Activated CD4-positive, alpha-beta T cell treated with anti-CD3 and anti-CD28 coated beads, Interleukin-2, amount 10 ng/mL, durations not matched to agents 24 days and 14 days (primary cell): Measurements from ENCODE around the gene CDT1. TPM values are rescaled to one million over a fixed set of nuclear protein-coding genes. Genes with fewer than 3 reads are reported as not detected.
"Not testable (repeated sequence)": the region's sequence is repeated elsewhere in the genome, so short reads cannot be mapped to it uniquely, and the experiment has no call there.

Source experiments
- DNase-seq: peaks from one replicate; pipeline ENCODE4 v3.0.0; 2022
- H3K27ac Mint-ChIP-seq: one replicate; pipeline ENCODE4 v1.8.0; 2022; ENCODE audit warnings: mild to moderate bottlenecking, mixed read lengths
- H3K27me3 Mint-ChIP-seq: one replicate; pipeline ENCODE4 v1.8.0; 2022; ENCODE audit warnings: mixed read lengths
- H3K36me3 Mint-ChIP-seq: one replicate; pipeline ENCODE4 v1.8.0; 2022; ENCODE audit warnings: low read depth, mild to moderate bottlenecking, mixed read lengths
- H3K4me1 Mint-ChIP-seq: one replicate; pipeline ENCODE4 v1.8.0; 2021; ENCODE audit warnings: mixed read lengths
- H3K4me3 Mint-ChIP-seq: one replicate; pipeline ENCODE4 v1.8.0; 2022; ENCODE audit warnings: mild to moderate bottlenecking, moderate library complexity, mixed read lengths
- H3K9me3 Mint-ChIP-seq: one replicate; pipeline ENCODE4 v1.8.0; 2021; ENCODE audit warnings: mixed read lengths
- intact Hi-C: fragments of 100-400 bp; cut with micrococcal nuclease; formaldehyde crosslinking; loops from one replicate; pipeline ENCODE4 v1.15.1; 2023
- total RNA-seq: library from RNA; stranded (reverse); gene quantifications from 2 replicates; pipeline ENCODE4 v1.2.3, GENCODE V29; 2022

CDT1 gene
- total RNA-seq, 1 donor from 2014 or later, result 93.2 TPM

DNA sequence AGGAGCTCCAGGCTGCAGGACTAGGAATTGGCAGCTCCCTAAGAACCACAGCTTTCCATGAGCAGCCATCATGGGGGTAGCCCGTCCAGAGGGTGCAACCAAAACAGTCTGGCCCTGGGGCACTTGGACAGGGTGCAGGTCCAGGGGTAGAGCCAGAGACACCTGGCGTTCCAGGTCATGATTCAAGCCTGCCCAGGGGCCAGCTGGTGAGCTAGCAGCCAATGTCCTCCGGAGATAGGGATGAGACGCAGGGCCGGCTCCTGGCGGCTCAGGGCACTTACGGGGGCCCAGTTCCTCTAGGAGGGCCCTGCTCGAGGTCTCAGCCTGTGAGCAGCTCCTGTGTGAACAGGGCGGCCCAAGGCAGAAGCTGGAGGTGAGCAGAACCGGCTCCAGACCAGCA is 40.6 kb upstream of the CDT1 start:
- intact Hi-C loops, result no loop called here
- H3K9me3 Mint-ChIP-seq, result no peaks in the 10 kb centered on the region
- peaks cover 19% of the 10 kb centered on the region for H3K4me1 Mint-ChIP-seq
- H3K4me3 Mint-ChIP-seq, result no peak overlapping the region
- H3K36me3 Mint-ChIP-seq, result peaks cover 6% of the 10 kb centered on the region
- H3K27ac Mint-ChIP-seq, result no peak overlapping the region
- no peak for DNase-seq
- no peaks in the 10 kb centered on the region for H3K27me3 Mint-ChIP-seq

DNA sequence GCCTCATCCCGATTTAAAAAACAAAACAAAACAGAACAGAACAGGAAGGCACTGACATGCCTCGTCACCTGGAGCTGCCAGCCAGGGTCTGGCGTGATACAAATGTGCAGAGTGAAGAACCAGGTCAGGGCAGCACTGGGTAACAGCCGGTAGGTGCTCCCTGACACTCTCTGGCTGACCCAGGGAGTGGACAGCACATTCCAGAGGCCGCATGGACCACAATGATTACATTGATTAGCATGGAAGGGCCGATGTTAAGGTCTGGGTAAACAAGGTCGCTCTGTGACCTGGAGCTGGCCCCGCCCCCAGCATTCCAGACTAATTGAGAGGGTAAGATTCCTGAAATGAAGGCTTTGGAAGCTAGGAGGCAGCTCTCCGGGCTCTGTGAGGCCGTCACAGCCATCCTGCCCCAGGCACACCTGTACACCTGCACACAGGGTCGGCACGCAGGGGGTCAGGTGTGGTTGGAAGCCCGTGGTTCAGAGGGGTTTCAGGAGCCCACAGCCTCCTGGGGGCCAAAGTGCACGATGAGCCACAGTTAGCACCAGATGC is 40.0 kb upstream of the CDT1 start:
- no peak overlapping the region for H3K4me3 Mint-ChIP-seq
- H3K27ac Mint-ChIP-seq, result no peak overlapping the region
- H3K27me3 Mint-ChIP-seq, result no peaks in the 10 kb centered on the region
- H3K36me3 Mint-ChIP-seq, result peaks cover 6% of the 10 kb centered on the region
- intact Hi-C loops, result no loop called here
- H3K9me3 Mint-ChIP-seq, result no peaks in the 10 kb centered on the region
- no peak for DNase-seq
- H3K4me1 Mint-ChIP-seq, result peaks cover 15% of the 10 kb centered on the region

- intact Hi-C loops, result no loop called here
- no peak overlapping the region for H3K27ac Mint-ChIP-seq
- H3K27me3 Mint-ChIP-seq, result no peaks in the 10 kb centered on the region
- H3K4me3 Mint-ChIP-seq, result no peak overlapping the region
- peaks cover 13% of the 10 kb centered on the region for H3K4me1 Mint-ChIP-seq
- H3K9me3 Mint-ChIP-seq, result no peaks in the 10 kb centered on the region
- no peak for DNase-seq
- peaks cover 6% of the 10 kb centered on the region for H3K36me3 Mint-ChIP-seq
These were observed 39.5 kb upstream of the CDT1 start for GRCh38 chr16:88764080-88764479.

DNA sequence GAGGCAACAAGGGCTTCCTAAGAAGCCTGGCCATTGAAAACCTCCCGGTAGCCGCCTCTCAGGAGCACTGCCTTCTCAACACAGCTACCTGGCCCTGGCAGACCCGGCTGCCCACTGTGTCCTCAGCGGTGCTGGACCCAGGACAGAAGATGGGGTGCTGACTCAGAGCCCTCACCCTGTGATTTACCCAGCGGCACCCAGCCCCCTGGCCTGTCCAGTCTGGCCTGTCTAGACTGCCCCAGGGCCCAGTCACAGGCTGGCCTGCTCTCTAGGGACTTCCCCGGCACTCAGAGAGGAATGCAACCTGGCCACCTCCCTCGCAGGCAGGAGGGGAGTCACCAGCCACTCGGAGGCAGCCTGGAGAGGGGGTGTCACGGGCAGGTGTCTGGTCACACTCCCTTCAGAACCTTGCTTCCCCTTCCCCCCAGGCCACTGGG is 38.7 kb upstream of the CDT1 start:
- DNase-seq, result no peak
- H3K27me3 Mint-ChIP-seq, result no peaks in the 10 kb centered on the region
- H3K9me3 Mint-ChIP-seq, result no peaks in the 10 kb centered on the region
- H3K27ac Mint-ChIP-seq, result no peak overlapping the region
- peaks cover 10% of the 10 kb centered on the region for H3K4me1 Mint-ChIP-seq
- intact Hi-C loops, result no loop called here
- peaks cover 6% of the 10 kb centered on the region for H3K36me3 Mint-ChIP-seq
- no peak overlapping the region for H3K4me3 Mint-ChIP-seq

GRCh38 chr16:88766975-88767374 is 36.6 kb upstream of the CDT1 start:
- Mint-ChIP-seq H3K4me3 (no peak overlapping the region), H3K36me3 (peaks cover 6% of the 10 kb centered on the region), H3K9me3 (no peaks in the 10 kb centered on the region), H3K27me3 (no peaks in the 10 kb centered on the region), H3K27ac (peak overlapping the region; percentile 61), H3K4me1 (peaks cover 10% of the 10 kb centered on the region)
- DNase-seq, result no peak
- intact Hi-C loops, result no loop called here

DNA sequence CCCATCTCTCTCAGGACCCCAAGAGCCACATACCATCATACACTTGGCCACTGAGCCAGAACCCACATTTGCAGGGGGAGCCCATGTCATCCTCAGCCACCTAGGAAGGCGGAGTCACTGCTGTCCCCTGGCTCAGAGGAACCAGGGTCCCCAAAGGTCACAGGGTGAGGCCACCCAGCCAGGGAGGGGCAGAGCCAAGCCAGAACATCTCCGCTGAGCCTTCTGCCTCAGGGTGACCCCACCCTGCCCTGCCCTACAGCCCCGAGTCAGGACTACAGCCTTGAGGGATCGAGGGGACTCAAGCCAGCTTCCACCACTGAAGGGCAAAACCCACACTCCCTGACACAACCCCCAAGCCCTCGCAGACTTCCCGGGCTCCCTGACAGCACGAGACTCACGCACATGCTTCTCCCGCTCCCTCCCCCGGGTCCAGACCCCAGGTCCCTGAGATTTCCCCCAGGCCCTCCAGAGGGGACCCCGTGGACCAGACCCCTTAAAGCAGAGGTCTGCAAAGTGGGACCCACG is 36.0 kb upstream of the CDT1 start:
- no peak for DNase-seq
- Mint-ChIP-seq H3K27ac (no peak overlapping the region), H3K4me3 (no peak overlapping the region), H3K9me3 (no peaks in the 10 kb centered on the region), H3K4me1 (peaks cover 10% of the 10 kb centered on the region), H3K27me3 (no peaks in the 10 kb centered on the region), H3K36me3 (peaks cover 6% of the 10 kb centered on the region)
- intact Hi-C loops, result no loop called here

DNA sequence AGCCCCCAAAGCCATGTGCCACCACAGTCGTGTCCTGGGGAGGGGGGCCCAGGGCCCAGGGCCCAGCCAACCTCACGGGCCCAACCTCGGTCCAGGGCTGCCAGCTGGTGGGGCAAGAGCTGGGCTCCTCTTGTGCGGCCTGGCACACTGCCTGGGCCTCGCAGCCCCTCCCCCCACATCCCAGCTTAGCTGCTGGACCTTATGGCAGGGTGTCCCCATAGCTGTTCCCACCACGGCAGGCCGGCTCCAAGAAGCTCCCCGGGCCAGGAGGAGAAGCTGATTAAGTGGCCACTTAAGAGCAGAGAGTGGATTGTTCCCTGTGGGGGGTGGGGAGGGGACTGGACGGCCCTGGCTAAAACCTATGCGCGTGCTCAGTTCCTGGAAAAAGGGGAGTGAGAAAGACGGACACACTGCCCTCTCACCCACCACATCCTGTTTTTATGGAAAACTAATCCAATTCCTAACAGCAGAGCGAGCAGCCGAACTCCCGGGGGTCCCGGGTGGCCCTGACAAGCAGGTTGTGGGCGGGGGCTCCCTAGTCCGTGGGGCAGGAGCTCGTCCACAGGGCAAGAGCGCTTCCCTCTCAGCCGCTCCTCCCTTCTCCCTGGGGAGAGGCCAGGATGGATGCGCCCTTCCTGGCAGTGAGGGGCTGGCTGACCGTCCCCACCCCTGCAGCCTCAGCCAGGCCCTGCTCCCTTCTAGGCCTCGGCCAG is 35.4 kb upstream of the CDT1 start:
- Mint-ChIP-seq H3K4me1 (peaks cover 10% of the 10 kb centered on the region), H3K9me3 (no peaks in the 10 kb centered on the region), H3K27ac (no peak overlapping the region)

GRCh38 chr16:88769617-88770460 is 33.8 kb upstream of the CDT1 start:
- intact Hi-C loops, result no loop called here
- Mint-ChIP-seq H3K36me3 (peaks cover 2% of the 10 kb centered on the region), H3K4me1 (peaks cover 10% of the 10 kb centered on the region), H3K27me3 (no peaks in the 10 kb centered on the region), H3K9me3 (no peaks in the 10 kb centered on the region), H3K4me3 (no peak overlapping the region), H3K27ac (no peak overlapping the region)
- DNase-seq, result peak; percentile 67

More for the DNA sequence above, 35.4 kb upstream of the CDT1 start:
- DNase-seq, result no peak
- intact Hi-C loops, result no loop called here
- peaks cover 6% of the 10 kb centered on the region for H3K36me3 Mint-ChIP-seq
- no peak overlapping the region for H3K4me3 Mint-ChIP-seq
- H3K27me3 Mint-ChIP-seq, result no peaks in the 10 kb centered on the region

DNA sequence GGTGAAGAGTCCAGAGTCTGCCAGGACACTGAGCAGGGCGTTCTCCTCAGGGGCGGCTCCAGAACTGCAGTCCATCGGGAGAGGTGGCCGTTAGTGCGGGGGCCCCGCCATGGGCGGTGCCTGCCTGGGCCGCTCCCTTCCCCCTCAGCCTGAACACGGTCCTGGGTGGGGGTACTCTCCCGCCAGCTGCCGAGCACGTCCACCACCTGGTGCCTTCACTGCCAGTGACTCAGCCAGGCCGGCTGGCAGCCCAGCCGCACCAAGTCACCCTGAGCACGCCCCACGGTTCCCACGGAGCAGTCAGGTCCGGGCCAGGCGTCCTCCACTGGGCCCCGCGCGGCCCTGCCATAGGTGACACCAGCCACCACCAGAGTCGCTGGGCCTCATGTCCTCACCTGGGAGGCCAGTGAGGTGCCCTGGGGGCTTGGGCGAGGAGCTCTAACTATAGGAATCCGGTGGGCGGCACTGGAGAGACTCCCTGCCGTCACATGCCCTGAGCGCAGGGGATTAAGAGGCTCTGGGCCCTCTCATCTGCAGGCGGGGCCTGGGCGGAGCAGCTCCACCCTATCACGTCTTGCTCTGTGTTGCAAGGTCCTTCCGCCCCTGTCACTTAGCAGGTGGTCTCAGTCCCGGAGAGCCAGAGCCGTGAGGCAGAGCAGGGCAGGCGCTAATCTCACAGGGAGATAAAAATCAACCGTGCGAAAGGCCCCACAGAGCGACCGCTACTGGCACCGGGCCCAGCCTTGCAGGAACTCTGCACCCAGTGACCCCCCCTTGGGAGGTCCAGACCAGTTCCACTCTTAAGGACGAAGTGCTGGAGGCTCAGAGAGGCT is 32.9 kb upstream of the CDT1 start:
- H3K36me3 Mint-ChIP-seq, result peaks cover 2% of the 10 kb centered on the region
- no peaks in the 10 kb centered on the region for H3K9me3 Mint-ChIP-seq
- intact Hi-C loops, result no loop called here
- no peak for DNase-seq
- H3K27me3 Mint-ChIP-seq, result no peaks in the 10 kb centered on the region
- H3K4me3 Mint-ChIP-seq, result no peak overlapping the region
- H3K27ac Mint-ChIP-seq, result no peak overlapping the region
- H3K4me1 Mint-ChIP-seq, result peaks cover 10% of the 10 kb centered on the region

GRCh38 chr16:88771294-88771772 is 32.3 kb upstream of the CDT1 start:
- no peak overlapping the region for H3K4me3 Mint-ChIP-seq
- peaks cover 6% of the 10 kb centered on the region for H3K4me1 Mint-ChIP-seq
- no peaks in the 10 kb centered on the region for H3K27me3 Mint-ChIP-seq
- no peak overlapping the region for H3K27ac Mint-ChIP-seq
- DNase-seq, result no peak
- no peaks in the 10 kb centered on the region for H3K9me3 Mint-ChIP-seq
- intact Hi-C loops, result no loop called here
- H3K36me3 Mint-ChIP-seq, result peaks cover 2% of the 10 kb centered on the region

GRCh38 chr16:88771781-88772180 is 31.8 kb upstream of the CDT1 start:
- intact Hi-C loops, H3K27ac Mint-ChIP-seq, H3K4me3 Mint-ChIP-seq, H3K9me3 Mint-ChIP-seq, DNase-seq, H3K4me1 Mint-ChIP-seq, H3K27me3 Mint-ChIP-seq, H3K36me3 Mint-ChIP-seq: not testable (repeated sequence)

DNA sequence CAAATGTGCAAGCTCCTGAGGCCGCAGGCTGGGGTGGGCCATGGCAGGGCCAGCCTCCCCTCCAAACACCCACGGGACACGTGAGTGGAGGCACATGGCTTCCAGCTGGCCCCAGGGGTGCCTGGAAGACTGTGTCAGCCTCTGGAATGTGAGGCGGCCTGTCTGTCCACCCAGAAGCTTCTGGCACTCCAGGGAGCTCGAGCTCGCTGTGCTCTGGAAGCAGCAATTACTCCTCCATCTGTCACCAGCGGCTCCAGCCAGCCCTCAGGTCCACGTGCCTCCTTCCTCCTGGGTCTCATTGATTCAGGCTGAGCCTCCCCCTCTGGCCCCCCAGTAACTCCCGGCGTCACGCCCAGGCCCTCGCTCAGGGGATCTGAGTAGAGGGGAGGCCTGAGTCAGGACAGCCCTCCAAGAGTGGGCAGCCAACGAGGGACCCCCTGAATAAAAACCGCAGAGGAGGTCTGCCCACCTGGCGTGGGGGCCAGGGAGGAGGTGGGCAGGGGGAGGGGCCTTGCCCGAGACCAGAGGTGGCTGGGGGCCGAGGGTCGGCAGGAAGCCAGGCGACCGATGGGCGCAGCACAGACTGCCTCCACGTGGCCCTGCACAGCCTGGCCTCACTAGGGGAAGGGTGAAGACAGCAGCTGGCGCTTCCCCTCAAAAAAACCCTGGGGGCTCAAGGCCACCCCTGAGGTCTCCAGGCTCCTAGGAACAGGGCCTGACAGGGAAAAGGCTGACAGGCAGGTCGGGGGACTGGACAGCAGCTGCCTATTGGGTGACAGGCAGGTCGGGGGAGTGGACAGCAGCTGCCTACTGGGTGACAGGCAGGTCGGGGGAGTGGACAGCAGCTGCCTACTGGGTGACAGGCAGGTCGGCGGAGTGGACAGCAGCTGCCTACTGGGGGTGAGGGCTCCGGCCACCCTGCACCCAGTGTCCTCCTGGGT is 30.4 kb upstream of the CDT1 start:
- no peaks in the 10 kb centered on the region for H3K27me3 Mint-ChIP-seq
- no peak for DNase-seq
- intact Hi-C loops, result no loop called here
- peaks cover 1% of the 10 kb centered on the region for H3K4me1 Mint-ChIP-seq
- no peaks in the 10 kb centered on the region for H3K36me3 Mint-ChIP-seq
- no peak overlapping the region for H3K4me3 Mint-ChIP-seq
- H3K27ac Mint-ChIP-seq, result no peak overlapping the region
- no peaks in the 10 kb centered on the region for H3K9me3 Mint-ChIP-seq
